GM19240 (cell line): ENCODE measurements around the gene FIP1L1.
"Not testable (repeated sequence)": the region's sequence is repeated elsewhere in the genome, so short reads cannot be mapped to it uniquely, and the experiment has no call there.

Experiments used
- DNase-seq: peaks from one replicate; pipeline ENCODE4 v3.0.0; 2011; ENCODE audit warnings: low spot score; ENCODE audit not compliant: insufficient read length

Gene FIP1L1

GRCh38 chr4:53377319-53378170 lies at the start of gene FIP1L1:
FIP1L1 (plus strand) TSS chr4:53377641; CDS start chr4:53377839, 198 bp downstream.
- peak; percentile 76 for DNase-seq

GRCh38 chr4:53334916-53335315 lies 42.5 kb upstream of the FIP1L1 start:
- DNase-seq = not testable (repeated sequence)

- not testable (repeated sequence) for DNase-seq
These were observed 37.3 kb upstream of the FIP1L1 start for GRCh38 chr4:53340145-53340544.

GRCh38 chr4:53346392-53346791 lies 31.0 kb upstream of the FIP1L1 start:
- not testable (repeated sequence) for DNase-seq

GRCh38 chr4:53346920-53347852 lies 30.3 kb upstream of the FIP1L1 start:
- DNase-seq = no peak

- no peak for DNase-seq
These were observed 29.4 kb upstream of the FIP1L1 start for GRCh38 chr4:53348046-53348445.

GRCh38 chr4:53349091-53349491 lies 28.4 kb upstream of the FIP1L1 start:
- no peak for DNase-seq

GRCh38 chr4:53354012-53354722 lies 23.3 kb upstream of the FIP1L1 start:
- no peak for DNase-seq

- no peak for DNase-seq
These were observed 21.4 kb upstream of the FIP1L1 start for GRCh38 chr4:53355930-53356521.

- no peak for DNase-seq
These were observed 16.0 kb upstream of the FIP1L1 start for GRCh38 chr4:53361451-53361850.

GRCh38 chr4:53362093-53362492 lies 15.3 kb upstream of the FIP1L1 start:
- no peak for DNase-seq

GRCh38 chr4:53364624-53365023 lies 12.8 kb upstream of the FIP1L1 start:
- DNase-seq = no peak

GRCh38 chr4:53365121-53365485 lies 12.3 kb upstream of the FIP1L1 start:
- no peak for DNase-seq

GRCh38 chr4:53365486-53366300 lies 11.7 kb upstream of the FIP1L1 start, which contains the start of gene SCFD2:
SCFD2 (minus strand) TSS chr4:53366061.
- DNase-seq = peak; percentile 90

- no peak for DNase-seq
These were observed 11.1 kb upstream of the FIP1L1 start for GRCh38 chr4:53366301-53366716.

- DNase-seq = no peak
These were observed 9.7 kb upstream of the FIP1L1 start for GRCh38 chr4:53367721-53368120.

- no peak for DNase-seq
These were observed 6.4 kb upstream of the FIP1L1 start for GRCh38 chr4:53371049-53371448.

GRCh38 chr4:53371843-53372521 lies 5.5 kb upstream of the FIP1L1 start:
- no peak for DNase-seq

GRCh38 chr4:53374777-53375258 lies 2.6 kb upstream of the FIP1L1 start:
- no peak for DNase-seq
